Naive thymus-derived CD4-positive, alpha-beta T cell (primary cell): ENCODE measurements around the gene OR4M1. TPM values are rescaled to one million over a fixed set of nuclear protein-coding genes. Genes with fewer than 3 reads are reported as not detected.
"Not testable (repeated sequence)": the region's sequence is repeated elsewhere in the genome, so short reads cannot be mapped to it uniquely, and the experiment has no call there.

ENCODE experiments used
- ATAC-seq: fragments of 150-1000 bp; cut with Tn5 transposase; 2 replicates; pipeline ENCODE4 v1.10.0; 2021; ENCODE audit warnings: mild to moderate bottlenecking, moderate library complexity
- CTCF ChIA-PET: fragments of 350-600 bp; sonication (Branson Sonifier 250); formaldehyde crosslinking; loops from one replicate; lab custom pipeline; 2021; ENCODE audit warnings: antibody characterized with exemption; lab: Charles Lee
- POLR2A ChIA-PET: fragments of 350-600 bp; sonication (Branson Sonifier 250); formaldehyde crosslinking; loops from one replicate; lab custom pipeline; 2021; ENCODE audit warnings: antibody characterized with exemption, inconsistent platforms; lab: Charles Lee
- DNase-seq, 9 donors: peaks; one replicate each; pipeline versions ENCODE4 v3.0.0 to v3.0.0-alpha.2; 2020 to 2022; ENCODE audit warnings: mixed read lengths in 1 of 9
- H3K27ac ChIP-seq: one replicate; pipeline ENCODE4 v1.7.0; 2013; ENCODE audit warnings: mild to moderate bottlenecking, low read depth, low read length, moderate library complexity
- H3K27me3 ChIP-seq, 2 donors: one replicate each; pipeline ENCODE4 v1.7.0; 2013; ENCODE audit warnings: low read length in 2 of 2, mild to moderate bottlenecking in 2 of 2, moderate library complexity in 2 of 2; ENCODE audit not compliant: control insufficient read depth in 2 of 2, insufficient read depth in 2 of 2
- H3K36me3 ChIP-seq, 3 experiments: 1 replicate in 2 of 3; 2 replicates in 1 of 3; pipeline ENCODE4 v1.7.0; 2013; ENCODE audit warnings: low read length in 3 of 3, mild to moderate bottlenecking in 3 of 3, moderate library complexity in 1 of 3; ENCODE audit not compliant: insufficient read depth in 3 of 3, control insufficient read depth in 2 of 3
- H3K4me1 ChIP-seq, 2 donors: one replicate each; pipeline ENCODE4 v1.7.0; 2013; ENCODE audit warnings: low read length in 2 of 2, mild to moderate bottlenecking in 2 of 2, moderate library complexity in 1 of 2; ENCODE audit not compliant: control insufficient read depth in 2 of 2, insufficient read depth in 2 of 2
- H3K4me3 ChIP-seq: 2 replicates; pipeline ENCODE4 v1.7.0; 2013; ENCODE audit warnings: mild to moderate bottlenecking, low read length
- H3K9me3 ChIP-seq, 3 experiments: 1 replicate in 2 of 3; 2 replicates in 1 of 3; pipeline ENCODE4 v1.7.0; 2013; ENCODE audit warnings: low read length in 3 of 3; ENCODE audit not compliant: control insufficient read depth in 2 of 3
- H3K27ac Mint-ChIP-seq, 9 donors: one replicate each; pipeline ENCODE4 v1.8.0; 2020 to 2022; ENCODE audit warnings: mixed read lengths in 9 of 9, mild to moderate bottlenecking in 8 of 9, moderate library complexity in 5 of 9, inconsistent platforms in 2 of 9
- H3K27me3 Mint-ChIP-seq, 5 donors: one replicate each; pipeline ENCODE4 v1.8.0; 2021 to 2022; ENCODE audit warnings: mixed read lengths in 5 of 5, mild to moderate bottlenecking in 1 of 5
- H3K36me3 Mint-ChIP-seq, 5 donors: one replicate each; pipeline ENCODE4 v1.8.0; 2020 to 2022; ENCODE audit warnings: mixed read lengths in 5 of 5, mild to moderate bottlenecking in 3 of 5, inconsistent platforms in 1 of 5
- H3K4me1 Mint-ChIP-seq, 7 donors: one replicate each; pipeline ENCODE4 v1.8.0; 2020 to 2022; ENCODE audit warnings: mixed read lengths in 7 of 7, mild to moderate bottlenecking in 3 of 7, inconsistent platforms in 1 of 7
- H3K4me3 Mint-ChIP-seq, 10 donors: one replicate each; pipeline ENCODE4 v1.8.0; 2020 to 2022; ENCODE audit warnings: mild to moderate bottlenecking in 10 of 10, mixed read lengths in 10 of 10, moderate library complexity in 6 of 10, inconsistent platforms in 2 of 10
- H3K9me3 Mint-ChIP-seq, 11 donors: one replicate each; pipeline ENCODE4 v1.8.0; 2020 to 2022; ENCODE audit warnings: mixed read lengths in 11 of 11, mild to moderate bottlenecking in 4 of 11, inconsistent platforms in 1 of 11, moderate library complexity in 1 of 11
- intact Hi-C, 2 donors: fragments of 100-400 bp; cut with micrococcal nuclease; formaldehyde crosslinking; loops; one replicate each; pipeline ENCODE4 v1.15.1; 2023
- polyA plus RNA-seq, 2 donors: library from polyadenylated mRNA; unstranded; fragments of 300-500 nt; fragmentation: Illumina TruSeq; gene quantifications; one replicate each; pipeline ENCODE4 v1.2.3, GENCODE V29; 2021
- total RNA-seq, 6 experiments: library from RNA in 5 of 6; stranded (reverse) in 5 of 6; gene quantifications; 1 replicate in 5 of 6; 2 replicates in 1 of 6; pipeline ENCODE4 v1.2.3 and lab custom pipeline; 2021 to 2026

Gene OR4M1
- total RNA-seq = not detected
- polyA plus RNA-seq = not detected
- total RNA-seq (lab: John Stamatoyannopoulos, UW) = not detected

GRCh38 chr14:19773204-19773603 lies at the start of gene OR4M1:
TSS of gene OR4M1 (plus strand) at chr14:19773504. CDS start at chr14:19780323, 6,819 bp downstream.
- peaks cover 0 to 21% (median 13%) of the 10 kb centered on the region in 5 donors for H3K27me3 Mint-ChIP-seq
- H3K4me3 ChIP-seq, H3K27ac ChIP-seq, ATAC-seq, CTCF ChIA-PET, intact Hi-C loops, H3K4me1 ChIP-seq, H3K27me3 ChIP-seq, POLR2A ChIA-PET, H3K27ac Mint-ChIP-seq, H3K36me3 Mint-ChIP-seq, H3K4me1 Mint-ChIP-seq, H3K4me3 Mint-ChIP-seq, DNase-seq, H3K36me3 ChIP-seq, H3K9me3 ChIP-seq: not testable (repeated sequence)
- H3K9me3 Mint-ChIP-seq = peaks cover 5 to 28% (median 8%) of the 10 kb centered on the region in 11 donors

- Histone ChIP-seq H3K27me3 (no peaks in the 10 kb centered on the region), H3K4me3 (no peak overlapping the region), H3K27ac (no peak overlapping the region), H3K9me3 (peaks cover 0 to 11% (median 4%) of the 10 kb centered on the region in 3 experiments), H3K4me1 (no peaks in the 10 kb centered on the region), H3K36me3 (no peaks in the 10 kb centered on the region)
- no peak overlapping the region for H3K4me3 Mint-ChIP-seq
- no peak for ATAC-seq
- POLR2A ChIA-PET = no interaction called here
- no peaks in the 10 kb centered on the region for H3K4me1 Mint-ChIP-seq
- no peaks in the 10 kb centered on the region for H3K36me3 Mint-ChIP-seq
- intact Hi-C loops = no loop called here
- no peak overlapping the region for H3K27ac Mint-ChIP-seq
- H3K27me3 Mint-ChIP-seq = peaks cover 0 to 9% (median 0%) of the 10 kb centered on the region in 5 donors
- DNase-seq = no peak
- H3K9me3 Mint-ChIP-seq = peaks cover 0 to 21% (median 5%) of the 10 kb centered on the region in 11 donors
- CTCF ChIA-PET = no interaction called here
Measured at GRCh38 chr14:19729359-19729758, 43.9 kb upstream of the OR4M1 start.

- H3K9me3 Mint-ChIP-seq = peaks cover 0 to 21% (median 5%) of the 10 kb centered on the region in 11 donors
- H3K36me3 Mint-ChIP-seq = no peaks in the 10 kb centered on the region
- Histone ChIP-seq H3K27ac (no peak overlapping the region), H3K36me3 (no peaks in the 10 kb centered on the region), H3K4me1 (no peaks in the 10 kb centered on the region), H3K9me3 (peaks cover 0 to 11% (median 4%) of the 10 kb centered on the region in 3 experiments), H3K4me3 (no peak overlapping the region), H3K27me3 (no peaks in the 10 kb centered on the region)
- H3K4me1 Mint-ChIP-seq = no peaks in the 10 kb centered on the region
- no peak overlapping the region for H3K27ac Mint-ChIP-seq
- ATAC-seq (no peak), DNase-seq (no peak)
- intact Hi-C loops = no loop called here
- CTCF ChIA-PET = no interaction called here
- H3K27me3 Mint-ChIP-seq = peaks cover 0 to 9% (median 0%) of the 10 kb centered on the region in 5 donors
- POLR2A ChIA-PET = no interaction called here
- no peak overlapping the region for H3K4me3 Mint-ChIP-seq
Measured at GRCh38 chr14:19729763-19730162, 43.5 kb upstream of the OR4M1 start.

GRCh38 chr14:19733893-19734292 lies 39.4 kb upstream of the OR4M1 start:
- peaks cover 0 to 11% (median 3%) of the 10 kb centered on the region in 5 donors for H3K27me3 Mint-ChIP-seq
- H3K4me1 Mint-ChIP-seq, CTCF ChIA-PET, H3K27ac ChIP-seq, H3K4me1 ChIP-seq, H3K4me3 ChIP-seq, ATAC-seq, DNase-seq, H3K27ac Mint-ChIP-seq, POLR2A ChIA-PET, H3K36me3 ChIP-seq, H3K36me3 Mint-ChIP-seq, H3K4me3 Mint-ChIP-seq, H3K27me3 ChIP-seq, intact Hi-C loops: not testable (repeated sequence)
- peaks cover 0 to 11% (median 4%) of the 10 kb centered on the region in 3 experiments for H3K9me3 ChIP-seq
- H3K9me3 Mint-ChIP-seq = peaks cover 0 to 17% (median 5%) of the 10 kb centered on the region in 11 donors

GRCh38 chr14:19743256-19743655 lies 30.0 kb upstream of the OR4M1 start, which contains the start of gene OR4Q3:
TSS of gene OR4Q3 (plus strand) at chr14:19743571.
- H3K36me3 ChIP-seq = no peaks in the 10 kb centered on the region
- Mint-ChIP-seq H3K27me3 (peaks cover 0 to 25% (median 19%) of the 10 kb centered on the region in 5 donors), H3K36me3 (no peaks in the 10 kb centered on the region), H3K4me1 (no peaks in the 10 kb centered on the region), H3K27ac (no peak within 1 kb of the TSS), H3K4me3 (no peak within 1 kb of the TSS), H3K9me3 (peaks cover 0 to 23% (median 6%) of the 10 kb centered on the region in 11 donors)
- DNase-seq (no peak), ATAC-seq (no peak)
- intact Hi-C loops = no loop called here
- H3K4me3 ChIP-seq = no peak within 1 kb of the TSS
- no peaks in the 10 kb centered on the region for H3K27me3 ChIP-seq
- no peaks in the 10 kb centered on the region for H3K9me3 ChIP-seq
- POLR2A ChIA-PET = no interaction called here
- H3K4me1 ChIP-seq = no peaks in the 10 kb centered on the region
- CTCF ChIA-PET = no interaction called here
- H3K27ac ChIP-seq = no peak within 1 kb of the TSS

GRCh38 chr14:19752316-19752715 lies 21.0 kb upstream of the OR4M1 start:
- POLR2A ChIA-PET, intact Hi-C loops, H3K27ac ChIP-seq, H3K36me3 ChIP-seq, H3K9me3 ChIP-seq, ATAC-seq, H3K36me3 Mint-ChIP-seq, H3K4me3 Mint-ChIP-seq, CTCF ChIA-PET, H3K27me3 ChIP-seq, H3K9me3 Mint-ChIP-seq, DNase-seq, H3K27ac Mint-ChIP-seq, H3K4me1 Mint-ChIP-seq, H3K4me1 ChIP-seq, H3K4me3 ChIP-seq: not testable (repeated sequence)
- H3K27me3 Mint-ChIP-seq = peaks cover 0 to 25% (median 13%) of the 10 kb centered on the region in 5 donors

GRCh38 chr14:19754172-19754571 lies 19.1 kb upstream of the OR4M1 start:
- no peak for DNase-seq
- H3K27me3 Mint-ChIP-seq = peaks cover 0 to 25% (median 13%) of the 10 kb centered on the region in 5 donors
- no peak overlapping the region for H3K4me3 Mint-ChIP-seq
- ChIA-PET POLR2A (no interaction called here), CTCF (no interaction called here)
- H3K27me3 ChIP-seq = peaks cover 0 to 5% of the 10 kb centered on the region in 2 donors
- no peaks in the 10 kb centered on the region for H3K36me3 Mint-ChIP-seq
- no peaks in the 10 kb centered on the region for H3K9me3 ChIP-seq
- H3K4me3 ChIP-seq = no peak overlapping the region
- H3K27ac Mint-ChIP-seq = no peak overlapping the region
- peaks cover 0 to 6% (median 0%) of the 10 kb centered on the region in 11 donors for H3K9me3 Mint-ChIP-seq
- no peak for ATAC-seq
- no peaks in the 10 kb centered on the region for H3K36me3 ChIP-seq
- H3K4me1 Mint-ChIP-seq = no peaks in the 10 kb centered on the region
- intact Hi-C loops = no loop called here
- no peaks in the 10 kb centered on the region for H3K4me1 ChIP-seq
- no peak overlapping the region for H3K27ac ChIP-seq
